Left hindlimb (tissue), 1 donor: Measurements from ENCODE around the gene SLC15A1.
"Not testable (repeated sequence)": the region's sequence is repeated elsewhere in the genome, so short reads cannot be mapped to it uniquely, and the experiment has no call there.

Experiments used
- DNase-seq: peaks from one replicate; pipeline ENCODE4 v3.0.0-alpha.2; 2018

Gene SLC15A1

DNA sequence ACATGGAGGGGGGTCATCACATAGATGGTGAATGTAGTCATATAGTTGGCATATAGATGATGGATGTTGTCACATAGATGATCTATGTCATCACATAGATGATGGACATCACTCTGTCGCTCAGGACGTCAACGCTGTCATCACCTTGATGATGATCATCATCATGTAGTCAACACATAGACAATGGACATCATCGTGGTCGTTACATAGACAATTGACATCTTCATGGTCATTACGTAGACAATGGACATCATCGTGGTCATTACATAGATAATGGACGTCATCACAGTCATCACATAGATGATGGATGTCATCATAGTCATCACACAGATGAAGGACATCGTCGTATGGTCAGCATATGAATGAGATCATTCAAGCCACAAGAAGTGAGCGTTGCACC, 28.6 kb upstream of the SLC15A1 start:
- no peak for DNase-seq

DNA sequence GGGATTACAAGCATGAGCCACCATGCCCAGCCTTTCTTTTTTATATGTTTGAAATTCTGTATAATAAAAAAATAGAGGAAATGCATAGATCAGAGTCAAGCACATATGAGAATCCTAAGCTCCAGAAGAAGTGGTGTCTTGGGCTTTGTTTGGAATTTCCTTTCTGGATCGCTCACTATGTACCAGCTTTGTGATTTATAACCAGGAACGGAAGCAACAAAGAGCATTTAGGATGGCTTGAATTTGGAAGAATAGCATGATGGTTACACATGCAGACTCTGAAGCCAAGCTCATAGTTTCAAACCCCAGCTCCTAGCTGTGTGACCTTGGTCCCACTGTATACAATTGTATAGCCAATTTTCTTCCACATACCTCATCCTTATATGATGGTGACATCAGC, 28.0 kb upstream of the SLC15A1 start:
- no peak for DNase-seq

DNA sequence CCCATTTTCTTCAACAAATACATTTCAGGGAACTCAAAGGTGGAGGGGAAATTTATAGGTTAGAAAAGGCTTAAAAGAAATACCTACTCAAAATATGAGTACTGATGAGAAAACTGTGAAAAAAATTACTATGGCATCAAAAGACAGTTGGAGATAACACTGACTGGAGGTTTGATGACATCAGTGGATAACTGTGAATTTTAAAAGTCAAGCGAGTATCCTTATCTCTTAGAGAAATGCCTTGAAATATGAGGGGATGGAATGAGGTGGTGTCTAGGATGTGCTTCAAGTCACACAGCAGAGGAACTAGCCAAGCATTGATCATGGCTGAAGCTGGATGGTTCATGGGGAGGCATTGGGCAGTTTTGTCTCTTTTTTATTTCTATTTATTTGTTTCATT, 27.2 kb upstream of the SLC15A1 start:
- DNase-seq = no peak

GRCh38 chr13:98778749-98779148, 26.3 kb upstream of the SLC15A1 start:
- DNase-seq = no peak

- DNase-seq = no peak
Observed at GRCh38 chr13:98776644-98777043, 24.2 kb upstream of the SLC15A1 start.

DNA sequence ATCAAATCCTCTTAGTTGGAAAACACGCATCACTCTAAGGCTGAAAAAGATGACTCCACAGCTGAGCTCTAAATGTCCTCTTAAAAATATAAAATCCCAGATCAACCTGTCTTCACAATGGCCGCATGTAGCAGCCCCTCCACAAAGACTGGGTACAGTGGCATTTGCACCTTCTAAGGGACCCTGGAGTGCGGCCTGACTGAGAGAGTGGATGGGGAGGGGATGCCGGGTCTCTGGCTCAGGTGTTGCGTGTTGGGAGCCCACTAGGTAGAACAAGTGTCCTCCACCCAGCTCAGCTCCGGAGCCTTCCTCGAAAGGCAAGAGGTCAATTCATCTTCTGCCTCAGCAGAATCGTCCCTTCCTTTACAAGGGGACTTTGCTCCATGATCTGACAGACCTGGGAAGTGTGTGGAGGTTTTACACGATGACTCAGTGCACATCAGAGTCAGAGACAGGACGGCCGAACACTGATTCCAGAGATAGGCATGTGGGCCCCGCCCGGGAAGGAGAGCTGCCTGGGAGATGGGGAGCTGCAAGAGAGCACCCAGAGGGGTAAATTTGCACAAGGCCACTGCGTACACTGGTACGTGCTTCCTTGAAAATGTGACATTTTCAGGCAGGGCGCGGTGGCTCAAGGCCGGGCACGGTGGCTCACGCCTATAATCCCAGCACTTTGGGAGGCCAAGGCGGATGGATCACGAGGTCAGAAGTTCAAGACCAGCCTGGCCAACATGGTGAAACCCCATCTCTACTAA, 23.5 kb upstream of the SLC15A1 start:
- DNase-seq = no peak

- DNase-seq = no peak
Observed at GRCh38 chr13:98775386-98775785, 22.9 kb upstream of the SLC15A1 start.

- no peak for DNase-seq
Observed at GRCh38 chr13:98774776-98775175, 22.3 kb upstream of the SLC15A1 start.

DNA sequence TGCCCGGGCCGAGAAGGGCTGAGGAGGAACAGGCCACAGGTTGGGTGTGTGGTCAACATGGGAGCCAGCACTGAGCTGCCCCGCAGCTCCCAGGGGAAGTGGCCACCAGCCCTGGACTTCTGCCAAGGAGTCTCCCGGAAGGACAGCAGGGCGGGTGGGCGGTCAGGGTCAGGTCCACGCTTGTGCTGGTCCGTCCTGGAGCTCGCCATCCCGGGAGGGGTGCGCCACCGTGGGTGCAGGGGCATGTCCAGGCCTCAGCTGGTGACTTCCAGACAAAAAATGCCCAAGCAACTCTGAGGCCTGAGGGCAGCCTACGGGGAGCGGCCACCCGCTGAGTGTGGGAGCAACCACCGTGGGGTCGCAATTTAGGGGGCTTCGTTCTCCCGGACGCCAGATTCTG, 21.4 kb upstream of the SLC15A1 start:
- no peak for DNase-seq

DNA sequence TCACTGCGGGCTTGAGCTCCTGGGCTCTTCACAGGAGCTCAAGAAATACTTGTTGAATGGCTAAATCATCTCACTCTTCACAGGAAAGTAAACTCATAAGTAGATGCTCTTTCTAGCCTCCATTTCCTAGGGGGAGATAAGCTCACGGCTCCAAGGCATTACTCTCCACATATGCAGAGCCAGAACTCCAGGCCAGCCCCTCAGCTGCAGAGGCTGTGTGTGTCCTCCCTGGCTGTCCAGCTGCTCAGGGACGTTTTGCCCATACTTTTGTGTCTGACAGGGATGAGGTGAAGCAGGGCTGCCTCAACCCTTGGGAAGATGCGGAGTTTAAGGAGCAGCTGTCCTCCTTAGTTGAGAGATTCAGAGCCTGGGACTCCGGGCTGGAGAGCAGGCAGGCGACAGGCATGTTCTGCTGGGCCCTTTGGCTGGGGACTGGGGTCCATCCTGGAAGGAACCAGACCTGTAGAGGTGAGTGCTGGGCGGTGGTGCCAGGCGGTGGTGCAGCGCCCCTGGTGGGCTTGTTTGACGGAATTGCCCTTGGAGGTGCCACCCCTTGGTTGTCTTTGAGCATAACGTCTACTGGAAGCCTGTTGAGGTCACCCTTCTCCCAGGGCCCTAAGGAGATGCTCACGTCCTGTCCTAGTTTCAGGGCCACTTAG, 20.5 kb upstream of the SLC15A1 start:
- no peak for DNase-seq

GRCh38 chr13:98771838-98772611, 19.6 kb upstream of the SLC15A1 start:
- no peak for DNase-seq

DNA sequence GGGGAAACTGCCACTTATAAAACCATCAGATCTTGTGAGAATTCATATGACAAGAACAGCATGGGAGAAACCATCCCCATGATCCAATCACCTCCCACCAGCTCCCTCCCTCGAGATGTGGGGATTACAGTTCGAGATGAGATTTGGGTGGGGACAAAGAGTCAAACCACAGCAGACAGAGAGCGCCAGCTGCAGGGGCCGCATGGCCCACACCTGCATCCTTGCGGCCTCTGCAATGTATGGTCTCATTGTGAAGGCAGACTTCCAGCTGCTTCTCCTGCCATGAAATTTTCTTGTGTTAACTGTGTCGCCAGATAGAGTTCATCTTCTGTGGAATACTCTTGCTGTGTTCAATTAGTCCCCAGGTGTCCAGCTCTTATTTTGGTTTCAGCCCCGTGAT, 17.3 kb upstream of the SLC15A1 start:
- DNase-seq = no peak

DNA sequence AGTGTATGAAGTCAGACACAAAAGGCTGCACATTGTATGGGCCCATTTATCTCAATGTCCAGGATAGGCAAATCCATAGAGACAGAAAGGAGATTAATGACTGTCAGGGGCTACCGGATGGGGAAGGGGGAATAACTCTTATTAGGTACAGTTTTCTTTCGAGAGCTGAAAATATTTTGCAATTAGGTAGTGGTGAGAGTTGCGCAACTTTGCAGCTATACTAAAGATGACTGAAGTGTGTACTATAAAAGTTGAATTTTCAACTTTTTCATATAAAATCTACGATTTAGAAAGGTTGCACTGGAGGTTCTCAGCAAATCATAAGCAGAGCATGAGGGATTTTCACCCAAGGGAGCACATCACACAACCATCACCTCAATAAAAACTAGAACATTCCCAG, 16.1 kb upstream of the SLC15A1 start:
- DNase-seq = no peak

- DNase-seq = no peak
Observed at GRCh38 chr13:98766697-98767096, 14.2 kb upstream of the SLC15A1 start.

- no peak for DNase-seq
Observed at GRCh38 chr13:98765996-98766519, 13.6 kb upstream of the SLC15A1 start.

GRCh38 chr13:98761986-98762616, 9.6 kb upstream of the SLC15A1 start:
- no peak for DNase-seq

DNA sequence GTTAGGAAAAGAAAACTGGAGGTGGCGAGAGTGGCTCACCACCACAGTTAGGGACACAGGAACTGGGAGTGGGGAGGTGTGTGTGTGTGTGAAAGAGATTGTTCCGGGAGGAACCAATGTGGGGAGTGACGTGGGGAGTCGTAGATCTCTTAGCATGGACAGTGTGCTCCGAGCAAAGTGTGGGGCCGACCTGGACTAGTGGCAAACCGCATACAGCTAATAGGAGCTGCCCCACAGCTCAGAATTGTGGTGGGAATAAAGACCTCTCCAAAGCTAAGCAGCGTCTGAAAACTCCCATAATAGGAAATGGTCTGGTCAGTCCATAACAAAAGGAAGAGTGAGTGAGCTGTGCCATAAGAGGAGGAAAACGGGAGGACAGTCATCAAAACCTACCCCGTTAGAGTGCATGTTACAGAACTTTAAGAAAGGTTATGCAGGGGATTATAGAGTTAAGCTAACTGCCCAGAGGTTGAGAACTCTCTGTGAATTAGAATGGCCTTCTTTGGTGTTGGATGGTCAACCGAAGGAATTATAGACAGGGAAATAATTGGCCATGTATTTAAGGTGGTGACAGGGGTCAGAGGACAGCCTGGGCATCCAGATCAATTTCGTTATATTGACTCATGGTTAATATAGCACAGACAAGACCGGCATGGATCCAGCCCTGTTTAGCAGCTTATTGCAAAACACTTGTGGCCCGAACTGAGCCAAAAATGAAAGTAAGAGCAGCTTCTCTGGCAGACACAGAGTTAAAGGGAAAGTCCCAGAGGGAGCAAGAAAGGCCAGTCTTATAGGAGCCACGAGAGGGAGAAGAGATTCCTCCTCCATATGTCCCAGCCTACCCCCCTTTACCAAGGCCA, 8.9 kb upstream of the SLC15A1 start:
- DNase-seq = no peak

DNA sequence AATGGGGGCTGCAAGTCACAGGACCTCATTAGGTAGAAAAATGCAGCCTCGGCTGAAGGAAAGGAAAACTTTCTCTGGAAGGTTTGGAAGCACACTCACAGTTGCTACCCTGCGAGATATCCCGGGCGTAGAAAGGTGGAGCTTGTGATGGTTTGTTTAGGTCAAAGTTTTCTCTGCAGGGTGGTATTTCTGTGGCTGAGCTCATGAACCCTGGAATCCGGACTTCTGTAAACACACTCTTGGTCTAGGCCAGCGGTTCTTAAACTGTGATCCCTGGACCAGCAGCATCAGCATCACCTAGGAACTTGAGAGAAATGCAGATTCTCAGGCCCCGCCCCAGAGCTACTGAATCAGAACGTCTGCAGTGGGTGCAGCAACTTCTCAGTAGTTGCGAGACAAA, 3.3 kb upstream of the SLC15A1 start:
- no peak for DNase-seq

GRCh38 chr13:98755116-98755515, 2.6 kb upstream of the SLC15A1 start:
- no peak for DNase-seq

GRCh38 chr13:98754468-98754867, 2.0 kb upstream of the SLC15A1 start:
- DNase-seq = not testable (repeated sequence)

DNA sequence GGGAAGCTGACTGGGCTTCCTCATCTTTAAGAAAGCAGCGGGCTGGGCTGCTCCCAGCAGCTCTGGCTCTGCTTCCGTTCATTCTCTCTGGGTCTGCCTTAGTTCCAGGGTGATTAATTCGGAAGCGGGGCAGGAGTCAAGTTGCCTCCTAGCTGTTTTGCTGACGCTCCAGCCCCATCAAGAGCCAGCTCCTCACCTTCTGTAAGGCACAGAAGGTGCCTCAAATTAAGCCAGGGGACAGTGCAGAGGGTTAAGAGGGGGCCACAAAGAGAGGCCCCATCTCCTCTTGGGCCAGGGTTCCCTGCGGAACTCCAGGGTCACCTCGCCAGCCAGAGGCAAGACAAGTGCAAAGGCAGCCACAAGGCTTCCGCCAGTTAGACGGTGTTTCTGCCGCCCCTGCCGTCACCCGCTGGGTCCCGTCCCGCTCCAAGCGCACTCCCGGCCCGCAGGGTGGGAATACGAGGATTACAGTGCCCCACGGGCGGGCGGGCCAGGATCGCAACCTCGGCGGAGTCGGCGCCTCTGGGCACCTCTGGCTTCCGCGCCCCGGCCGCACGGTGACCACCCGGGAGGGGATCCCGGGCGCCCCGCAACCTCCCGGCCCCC, 508 bp downstream of the SLC15A1 start:
- DNase-seq = no peak

DNA sequence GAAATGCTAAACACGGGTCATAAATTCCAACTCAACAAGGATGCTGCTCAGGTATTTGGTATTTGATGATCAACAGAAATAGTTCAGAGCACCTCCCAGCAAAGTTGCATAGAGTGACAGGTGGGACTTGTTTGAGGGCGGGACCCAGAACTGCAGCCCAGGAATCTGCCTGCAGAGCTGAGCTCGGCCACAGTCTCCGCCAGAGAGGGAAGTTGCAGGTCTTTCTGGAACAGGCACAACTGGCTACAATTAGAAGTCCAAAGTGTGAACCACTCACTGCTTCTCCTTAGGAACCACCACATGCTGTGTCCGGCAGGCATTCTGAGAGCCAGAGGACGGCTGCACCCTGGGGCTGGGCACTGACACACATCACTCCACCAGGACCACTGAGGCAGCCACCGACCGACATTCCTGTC, 1.1 kb downstream of the SLC15A1 start:
- no peak for DNase-seq
